Neural progenitor cell (in vitro differentiated cells): ENCODE results near the gene ARHGAP23. TPM values are rescaled to one million over a fixed set of nuclear protein-coding genes. Genes with fewer than 3 reads are reported as not detected.

ENCODE experiments used
- DNase-seq: peaks from one replicate; pipeline ENCODE4 v3.0.0-alpha.2; 2016; ENCODE audit warnings: low spot score
- H2AFZ ChIP-seq: fragments of 200-600 bp; sonication (generic); replicated peaks from 2 replicates; pipeline ENCODE4 v1.6.1; 2016; ENCODE audit warnings: antibody characterized with exemption
- H3F3A ChIP-seq: fragments of 200-600 bp; sonication (generic); 2 replicates; pipeline ENCODE4 v1.6.1; 2016; ENCODE audit warnings: antibody characterized with exemption, low read depth
- H3K27ac ChIP-seq: fragments of 200-600 bp; sonication (generic); 2 replicates; pipeline ENCODE4 v1.5.1; 2016; ENCODE audit warnings: mild to moderate bottlenecking
- H3K27me3 ChIP-seq: fragments of 200-600 bp; sonication (generic); 2 replicates; pipeline ENCODE4 v1.6.1; 2016; ENCODE audit warnings: mild to moderate bottlenecking, moderate library complexity
- H3K36me3 ChIP-seq: fragments of 200-600 bp; sonication (generic); 2 replicates; pipeline ENCODE4 v1.5.1; 2016
- H3K4me1 ChIP-seq: fragments of 200-600 bp; sonication (generic); 2 replicates; pipeline ENCODE4 v1.6.1; 2016; ENCODE audit warnings: mixed run types
- H3K4me2 ChIP-seq: fragments of 200-600 bp; sonication (generic); 2 replicates; pipeline ENCODE4 v1.6.1; 2016
- H3K4me3 ChIP-seq: fragments of 200-600 bp; sonication (generic); 2 replicates; pipeline ENCODE4 v1.5.1; 2016
- H3K79me2 ChIP-seq: fragments of 200-600 bp; sonication (generic); 2 replicates; pipeline ENCODE4 v1.6.1; 2016; ENCODE audit warnings: low read depth
- H3K9ac ChIP-seq: fragments of 200-600 bp; sonication (generic); 2 replicates; pipeline ENCODE4 v1.6.1; 2016
- H3K9me3 ChIP-seq: fragments of 200-600 bp; sonication (generic); 2 replicates; pipeline ENCODE4 v1.5.1; 2016; ENCODE audit warnings: low read depth
- H4K20me1 ChIP-seq: fragments of 200-600 bp; sonication (generic); 2 replicates; pipeline ENCODE4 v1.6.1; 2016; ENCODE audit warnings: low read depth
- H3K27ac Mint-ChIP-seq: 3 replicates; pipeline ENCODE4 v1.8.0; 2021; ENCODE audit warnings: mixed read lengths
- H3K27me3 Mint-ChIP-seq: 2 replicates; pipeline ENCODE4 v1.8.0; 2022; ENCODE audit warnings: low read depth, mild to moderate bottlenecking, inconsistent platforms, moderate library complexity, mixed read lengths; ENCODE audit not compliant: insufficient read depth
- H3K36me3 Mint-ChIP-seq: 3 replicates; pipeline ENCODE4 v1.8.0; 2021; ENCODE audit warnings: mixed read lengths
- H3K4me1 Mint-ChIP-seq: 3 replicates; pipeline ENCODE4 v1.8.0; 2021; ENCODE audit warnings: mixed read lengths
- H3K4me3 Mint-ChIP-seq: 3 replicates; pipeline ENCODE4 v1.8.0; 2021; ENCODE audit warnings: mild to moderate bottlenecking, moderate library complexity, mixed read lengths
- H3K9me3 Mint-ChIP-seq: 3 replicates; pipeline ENCODE4 v1.8.0; 2020; ENCODE audit warnings: mixed read lengths
- EZH2 ChIP-seq: fragments of 200-600 bp; sonication (generic); IDR thresholded peaks from 2 replicates; pipeline ENCODE4 v1.6.1; 2017; ENCODE audit warnings: antibody characterized with exemption, mild to moderate bottlenecking, moderate library complexity
- EZH2phosphoT487 ChIP-seq: fragments of 200-600 bp; sonication (generic); IDR thresholded peaks from 2 replicates; pipeline ENCODE4 v1.6.1; 2017; ENCODE audit warnings: antibody characterized with exemption
- total RNA-seq: library from RNA; depleted of rRNA; stranded (reverse); fragments of >200 nt; gene quantifications from 2 replicates; pipeline ENCODE4 v1.2.3, GENCODE V29; 2015; ENCODE audit warnings: low replicate concordance
- TF ChIP-seq, protein P1 (sequence below): fragments of 200-600 bp; sonication (generic); IDR thresholded peaks from 2 replicates; pipeline ENCODE4 v1.5.1; 2017; ENCODE audit warnings: antibody characterized with exemption, mild to moderate bottlenecking

The ARHGAP23 gene
- total RNA-seq, 1 donor from 2014 or later, result 6.1 TPM

GRCh38 chr17:38546396-38546795 is 118.1 kb downstream of the ARHGAP23 start:
- no peak overlapping the region for H3K9ac ChIP-seq
- no peak overlapping the region for H2AFZ ChIP-seq
- no peaks in the 10 kb centered on the region for H3K9me3 Mint-ChIP-seq
- no peak for TF ChIP-seq EZH2phosphoT487
- TF ChIP-seq, protein P1, sequence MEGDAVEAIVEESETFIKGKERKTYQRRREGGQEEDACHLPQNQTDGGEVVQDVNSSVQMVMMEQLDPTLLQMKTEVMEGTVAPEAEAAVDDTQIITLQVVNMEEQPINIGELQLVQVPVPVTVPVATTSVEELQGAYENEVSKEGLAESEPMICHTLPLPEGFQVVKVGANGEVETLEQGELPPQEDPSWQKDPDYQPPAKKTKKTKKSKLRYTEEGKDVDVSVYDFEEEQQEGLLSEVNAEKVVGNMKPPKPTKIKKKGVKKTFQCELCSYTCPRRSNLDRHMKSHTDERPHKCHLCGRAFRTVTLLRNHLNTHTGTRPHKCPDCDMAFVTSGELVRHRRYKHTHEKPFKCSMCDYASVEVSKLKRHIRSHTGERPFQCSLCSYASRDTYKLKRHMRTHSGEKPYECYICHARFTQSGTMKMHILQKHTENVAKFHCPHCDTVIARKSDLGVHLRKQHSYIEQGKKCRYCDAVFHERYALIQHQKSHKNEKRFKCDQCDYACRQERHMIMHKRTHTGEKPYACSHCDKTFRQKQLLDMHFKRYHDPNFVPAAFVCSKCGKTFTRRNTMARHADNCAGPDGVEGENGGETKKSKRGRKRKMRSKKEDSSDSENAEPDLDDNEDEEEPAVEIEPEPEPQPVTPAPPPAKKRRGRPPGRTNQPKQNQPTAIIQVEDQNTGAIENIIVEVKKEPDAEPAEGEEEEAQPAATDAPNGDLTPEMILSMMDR, result no peak
- TF ChIP-seq EZH2, result no peak
- H3K27ac Mint-ChIP-seq, result no peak overlapping the region
- H3K4me1 ChIP-seq, result no peaks in the 10 kb centered on the region
- no peaks in the 10 kb centered on the region for H3K79me2 ChIP-seq
- H3K4me1 Mint-ChIP-seq, result no peaks in the 10 kb centered on the region
- no peaks in the 10 kb centered on the region for H4K20me1 ChIP-seq
- H3K36me3 Mint-ChIP-seq, result peaks cover 8% of the 10 kb centered on the region
- H3K27ac ChIP-seq, result no peak overlapping the region
- peaks cover 5% of the 10 kb centered on the region for H3K27me3 Mint-ChIP-seq
- DNase-seq, result no peak
- no peaks in the 10 kb centered on the region for H3K36me3 ChIP-seq
- H3F3A ChIP-seq, result peaks cover 3% of the 10 kb centered on the region
- H3K9me3 ChIP-seq, result no peaks in the 10 kb centered on the region
- no peaks in the 10 kb centered on the region for H3K27me3 ChIP-seq
- H3K4me2 ChIP-seq, result no peak overlapping the region
- no peak overlapping the region for H3K4me3 Mint-ChIP-seq
- no peak overlapping the region for H3K4me3 ChIP-seq

DNA sequence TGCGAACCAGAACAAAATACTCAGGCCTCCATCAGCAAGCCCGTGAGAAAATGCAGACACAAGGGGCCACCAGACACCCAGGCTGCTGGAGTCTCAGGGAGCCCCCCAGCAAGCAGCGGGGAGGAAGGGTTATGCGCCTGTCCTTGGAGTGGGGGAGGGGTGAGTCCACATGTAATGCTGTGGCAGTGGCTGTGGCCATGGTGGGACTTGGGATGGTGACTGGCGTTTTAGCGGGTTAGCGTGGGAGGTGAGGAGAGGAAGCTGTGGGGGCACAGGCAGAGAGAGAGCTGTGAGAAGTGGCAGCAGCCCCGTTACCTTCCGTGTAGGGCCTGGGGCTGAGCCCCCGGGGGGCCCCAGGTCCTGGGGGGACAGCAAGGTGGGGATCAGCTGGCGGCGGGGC is 119.2 kb downstream of the ARHGAP23 start:
- H3K9me3 ChIP-seq, result no peaks in the 10 kb centered on the region
- Mint-ChIP-seq H3K4me3 (no peak overlapping the region), H3K27me3 (peaks cover 4% of the 10 kb centered on the region), H3K4me1 (no peaks in the 10 kb centered on the region), H3K9me3 (no peaks in the 10 kb centered on the region), H3K27ac (no peak overlapping the region), H3K36me3 (peaks cover 11% of the 10 kb centered on the region)
- no peaks in the 10 kb centered on the region for H3K4me1 ChIP-seq
- TF ChIP-seq EZH2 (no peak), EZH2phosphoT487 (no peak)
- TF ChIP-seq, protein P1, result no peak
- peaks cover 3% of the 10 kb centered on the region for H3F3A ChIP-seq
- no peaks in the 10 kb centered on the region for H4K20me1 ChIP-seq
- no peak overlapping the region for H2AFZ ChIP-seq
- no peak overlapping the region for H3K4me3 ChIP-seq
- H3K79me2 ChIP-seq, result no peaks in the 10 kb centered on the region
- no peak overlapping the region for H3K27ac ChIP-seq
- no peak overlapping the region for H3K9ac ChIP-seq
- H3K27me3 ChIP-seq, result no peaks in the 10 kb centered on the region
- no peaks in the 10 kb centered on the region for H3K36me3 ChIP-seq
- no peak for DNase-seq
- H3K4me2 ChIP-seq, result no peak overlapping the region

GRCh38 chr17:38549285-38549684 is 121.0 kb downstream of the ARHGAP23 start:
- H3K9me3 Mint-ChIP-seq, result no peaks in the 10 kb centered on the region
- no peaks in the 10 kb centered on the region for H3K36me3 ChIP-seq
- peaks cover 1% of the 10 kb centered on the region for H3K4me1 Mint-ChIP-seq
- no peak for DNase-seq
- H3K27me3 ChIP-seq, result no peaks in the 10 kb centered on the region
- peaks cover 12% of the 10 kb centered on the region for H3K36me3 Mint-ChIP-seq
- no peaks in the 10 kb centered on the region for H3K4me1 ChIP-seq
- H2AFZ ChIP-seq, result no peak overlapping the region
- H3K4me3 Mint-ChIP-seq, result no peak overlapping the region
- H3K27ac Mint-ChIP-seq, result no peak overlapping the region
- H3K27me3 Mint-ChIP-seq, result peaks cover 6% of the 10 kb centered on the region
- no peaks in the 10 kb centered on the region for H3K9me3 ChIP-seq
- peaks cover 3% of the 10 kb centered on the region for H3F3A ChIP-seq
- H4K20me1 ChIP-seq, result no peaks in the 10 kb centered on the region
- no peak overlapping the region for H3K9ac ChIP-seq
- H3K4me3 ChIP-seq, result no peak overlapping the region
- no peak overlapping the region for H3K4me2 ChIP-seq
- no peak overlapping the region for H3K27ac ChIP-seq
- TF ChIP-seq EZH2 (no peak), EZH2phosphoT487 (no peak)
- TF ChIP-seq, protein P1, result no peak
- no peaks in the 10 kb centered on the region for H3K79me2 ChIP-seq
